Nucleus accumbens (tissue), 56 donors: ENCODE results near the gene SSUH2.

Experiments
- DNase-seq, 56 donors: peaks; one replicate each; lab custom pipeline; 2025; lab: John Stamatoyannopoulos, UW

SSUH2 gene

GRCh38 chr3:8643693-8644365 is 769 bp downstream of the SSUH2 start:
- DNase-seq: no peak

- no peak for DNase-seq
These were observed 2.6 kb downstream of the SSUH2 start for GRCh38 chr3:8642001-8642400.

- no peak for DNase-seq
These were observed 3.1 kb downstream of the SSUH2 start for GRCh38 chr3:8641472-8641871.

- DNase-seq: no peak
These were observed 4.4 kb downstream of the SSUH2 start for GRCh38 chr3:8640223-8640622.

- no peak for DNase-seq
These were observed 5.0 kb downstream of the SSUH2 start for GRCh38 chr3:8639659-8640000.

- DNase-seq: no peak
These were observed 5.5 kb downstream of the SSUH2 start for GRCh38 chr3:8638994-8639658.

- DNase-seq: no peak
These were observed 7.2 kb downstream of the SSUH2 start for GRCh38 chr3:8637348-8637747.

GRCh38 chr3:8635631-8636030 is 9.0 kb downstream of the SSUH2 start:
- DNase-seq: no peak

GRCh38 chr3:8635125-8635524 is 9.5 kb downstream of the SSUH2 start:
- DNase-seq: no peak

GRCh38 chr3:8632402-8633237 is 12.0 kb downstream of the SSUH2 start:
- peak in 9 of 56 donors; percentile 3 to 28 (median 19) for DNase-seq

- DNase-seq: no peak
These were observed 12.9 kb downstream of the SSUH2 start for GRCh38 chr3:8631661-8632060.

GRCh38 chr3:8629151-8630021 is 15.2 kb downstream of the SSUH2 start:
- peak in 28 of 56 donors; percentile 4 to 85 (median 36) for DNase-seq

GRCh38 chr3:8627949-8628348 is 16.6 kb downstream of the SSUH2 start:
- DNase-seq: no peak

- DNase-seq: no peak
These were observed 17.2 kb downstream of the SSUH2 start for GRCh38 chr3:8627201-8627940.

GRCh38 chr3:8625991-8626390 is 18.6 kb downstream of the SSUH2 start:
- DNase-seq: no peak

GRCh38 chr3:8624612-8625011 is 20.0 kb downstream of the SSUH2 start:
- no peak for DNase-seq

GRCh38 chr3:8623741-8624140 is 20.9 kb downstream of the SSUH2 start:
- DNase-seq: no peak

GRCh38 chr3:8622873-8623691 is 21.5 kb downstream of the SSUH2 start:
- DNase-seq: peak in 46 of 56 donors; percentile 8 to 82 (median 36)

- no peak for DNase-seq
These were observed 22.7 kb downstream of the SSUH2 start for GRCh38 chr3:8621872-8622271.
